ENCODE measurements around the gene OR9G1.

The OR9G1 gene

GRCh38 chr11:56714206-56714605 is 15.3 kb downstream of the OR9G1 start:
- Histone ChIP-seq H3K36me3 (ENCODE audit: control insufficient read depth in 1 of 2, insufficient read depth in 2 of 2, low read length in 2 of 2) (no peaks in the 10 kb centered on the region), H3K27me3 (ENCODE audit: low read depth, low read length) (no peaks in the 10 kb centered on the region), H3K4me3 (ENCODE audit: low read depth in 1 of 2, low read length in 2 of 2) (no peak overlapping the region), H3K4me1 (ENCODE audit: control insufficient read depth in 1 of 2, insufficient read depth in 2 of 2, low read length in 2 of 2) (no peaks in the 10 kb centered on the region), H3K9me3 (ENCODE audit: control insufficient read depth in 1 of 2, low read length in 2 of 2) (peaks cover 0 to 8% of the 10 kb centered on the region in 2 donors), H3K27ac (ENCODE audit: low read length) (no peak overlapping the region)

GRCh38 chr11:56716379-56716854 is 17.5 kb downstream of the OR9G1 start:
- Histone ChIP-seq H3K4me1 (ENCODE audit: control insufficient read depth in 1 of 2, insufficient read depth in 2 of 2, low read length in 2 of 2) (no peaks in the 10 kb centered on the region), H3K36me3 (ENCODE audit: control insufficient read depth in 1 of 2, insufficient read depth in 2 of 2, low read length in 2 of 2) (no peaks in the 10 kb centered on the region), H3K4me3 (ENCODE audit: low read depth in 1 of 2, low read length in 2 of 2) (no peak overlapping the region), H3K27ac (ENCODE audit: low read length) (no peak overlapping the region), H3K27me3 (ENCODE audit: low read depth, low read length) (no peaks in the 10 kb centered on the region), H3K9me3 (ENCODE audit: control insufficient read depth in 1 of 2, low read length in 2 of 2) (no peaks in the 10 kb centered on the region)

DNA sequence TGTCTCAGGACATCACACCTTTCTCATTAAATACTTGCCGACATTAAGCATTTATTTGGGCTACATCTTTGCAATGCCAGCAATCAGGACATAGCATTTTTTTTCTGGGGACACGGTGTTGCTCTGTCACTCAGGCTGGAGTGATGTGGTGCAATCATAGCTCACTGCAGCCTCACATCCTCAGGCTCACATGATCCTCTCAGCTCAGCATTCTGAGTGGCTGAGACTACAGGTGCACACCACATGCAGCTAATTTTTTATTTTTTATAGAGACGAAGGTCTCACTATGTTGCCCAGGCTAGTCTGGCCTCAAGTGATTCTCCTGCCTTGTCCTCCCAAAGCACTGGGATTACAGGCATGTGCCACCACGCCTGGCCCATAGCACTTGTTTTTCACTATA is 21.6 kb downstream of the OR9G1 start:
- no peak overlapping the region for H3K27ac ChIP-seq (ENCODE audit: low read length)
- no peaks in the 10 kb centered on the region for H3K4me1 ChIP-seq (ENCODE audit: control insufficient read depth in 1 of 2, insufficient read depth in 2 of 2, low read length in 2 of 2)
- H3K27me3 ChIP-seq (ENCODE audit: low read depth, low read length): no peaks in the 10 kb centered on the region
- no peaks in the 10 kb centered on the region for H3K36me3 ChIP-seq (ENCODE audit: control insufficient read depth in 1 of 2, insufficient read depth in 2 of 2, low read length in 2 of 2)
- H3K9me3 ChIP-seq (ENCODE audit: control insufficient read depth in 1 of 2, low read length in 2 of 2): no peaks in the 10 kb centered on the region
- H3K4me3 ChIP-seq (ENCODE audit: low read depth in 1 of 2, low read length in 2 of 2): no peak overlapping the region

GRCh38 chr11:56740107-56740506 is 41.2 kb downstream of the OR9G1 start:
- H3K27me3 ChIP-seq (ENCODE audit: low read depth, low read length): no peaks in the 10 kb centered on the region
- no peak overlapping the region for H3K27ac ChIP-seq (ENCODE audit: low read length)
- peaks cover 0 to 5% of the 10 kb centered on the region in 2 donors for H3K9me3 ChIP-seq (ENCODE audit: control insufficient read depth in 1 of 2, low read length in 2 of 2)
- H3K36me3 ChIP-seq (ENCODE audit: control insufficient read depth in 1 of 2, insufficient read depth in 2 of 2, low read length in 2 of 2): no peaks in the 10 kb centered on the region
- H3K4me1 ChIP-seq (ENCODE audit: control insufficient read depth in 1 of 2, insufficient read depth in 2 of 2, low read length in 2 of 2): no peaks in the 10 kb centered on the region
- no peak overlapping the region for H3K4me3 ChIP-seq (ENCODE audit: low read depth in 1 of 2, low read length in 2 of 2)

DNA sequence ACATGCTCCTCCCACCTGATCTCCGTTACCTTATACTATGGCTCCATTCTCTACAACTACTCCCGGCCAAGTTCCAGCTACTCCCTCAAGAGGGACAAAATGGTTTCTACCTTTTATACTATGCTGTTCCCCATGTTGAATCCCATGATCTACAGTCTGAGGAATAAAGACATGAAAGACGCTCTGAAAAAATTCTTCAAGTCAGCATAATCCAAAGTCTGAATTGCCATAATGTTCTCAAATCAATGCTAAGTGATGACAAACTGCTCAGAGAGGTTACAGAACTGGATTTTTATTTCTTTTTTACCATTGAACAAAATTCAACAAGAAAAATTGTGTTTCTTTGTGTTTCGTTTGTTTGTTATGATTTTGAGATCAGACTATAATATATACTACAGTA is 42.0 kb downstream of the OR9G1 start:
- H3K4me1 ChIP-seq (ENCODE audit: control insufficient read depth in 1 of 2, insufficient read depth in 2 of 2, low read length in 2 of 2): no peaks in the 10 kb centered on the region
- H3K36me3 ChIP-seq (ENCODE audit: control insufficient read depth in 1 of 2, insufficient read depth in 2 of 2, low read length in 2 of 2): no peaks in the 10 kb centered on the region
- no peak overlapping the region for H3K4me3 ChIP-seq (ENCODE audit: low read depth in 1 of 2, low read length in 2 of 2)
- H3K27ac ChIP-seq (ENCODE audit: low read length): no peak overlapping the region
- no peaks in the 10 kb centered on the region for H3K27me3 ChIP-seq (ENCODE audit: low read depth, low read length)
- H3K9me3 ChIP-seq (ENCODE audit: control insufficient read depth in 1 of 2, low read length in 2 of 2): peaks cover 0 to 5% of the 10 kb centered on the region in 2 donors

- H3K9me3 ChIP-seq (ENCODE audit: control insufficient read depth in 1 of 2, low read length in 2 of 2): peaks cover 0 to 5% of the 10 kb centered on the region in 2 donors
- H3K4me3 ChIP-seq (ENCODE audit: low read depth in 1 of 2, low read length in 2 of 2): no peak within 1 kb of the TSS
- H3K4me1 ChIP-seq (ENCODE audit: control insufficient read depth in 1 of 2, insufficient read depth in 2 of 2, low read length in 2 of 2): no peaks in the 10 kb centered on the region
- H3K27ac ChIP-seq (ENCODE audit: low read length): no peak within 1 kb of the TSS
- H3K36me3 ChIP-seq (ENCODE audit: control insufficient read depth in 1 of 2, insufficient read depth in 2 of 2, low read length in 2 of 2): no peaks in the 10 kb centered on the region
- H3K27me3 ChIP-seq (ENCODE audit: low read depth, low read length): no peaks in the 10 kb centered on the region
These were observed 49.7 kb downstream of the OR9G1 start, which contains the start of gene OR9G4 for GRCh38 chr11:56748597-56748996. Gene OR9G4 (minus strand): TSS chr11:56748697. CDS start chr11:56743766, 4,931 bp downstream.

- H3K9me3 ChIP-seq (ENCODE audit: control insufficient read depth in 1 of 2, low read length in 2 of 2): no peaks in the 10 kb centered on the region
- H3K36me3 ChIP-seq (ENCODE audit: control insufficient read depth in 1 of 2, insufficient read depth in 2 of 2, low read length in 2 of 2): no peaks in the 10 kb centered on the region
- no peaks in the 10 kb centered on the region for H3K27me3 ChIP-seq (ENCODE audit: low read depth, low read length)
- no peak overlapping the region for H3K27ac ChIP-seq (ENCODE audit: low read length)
- no peak overlapping the region for H3K4me3 ChIP-seq (ENCODE audit: low read depth in 1 of 2, low read length in 2 of 2)
- no peaks in the 10 kb centered on the region for H3K4me1 ChIP-seq (ENCODE audit: control insufficient read depth in 1 of 2, insufficient read depth in 2 of 2, low read length in 2 of 2)
These were observed 51.3 kb downstream of the OR9G1 start for GRCh38 chr11:56750190-56750589.

DNA sequence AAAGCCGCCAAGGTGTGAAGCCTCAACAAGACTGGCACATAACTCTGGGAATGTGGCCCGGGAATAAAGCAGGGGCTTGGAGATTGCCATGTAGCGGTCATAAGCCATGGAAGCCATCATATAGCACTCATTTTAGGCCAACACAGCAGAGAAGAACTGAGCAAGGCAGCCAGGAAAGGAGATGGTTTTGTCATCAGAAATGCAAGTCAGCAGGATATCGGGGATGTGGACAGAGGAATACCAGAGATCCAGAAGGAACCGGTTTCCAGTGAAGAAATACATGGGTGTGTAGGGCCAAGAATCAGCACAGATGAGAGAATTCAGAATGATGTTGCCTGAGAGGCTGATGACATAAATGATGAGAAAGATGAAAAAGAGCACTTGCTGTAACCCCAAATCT is 52.6 kb downstream of the OR9G1 start:
- H3K4me3 ChIP-seq (ENCODE audit: low read depth in 1 of 2, low read length in 2 of 2): no peak overlapping the region

More for the DNA sequence above, 52.6 kb downstream of the OR9G1 start:
- no peaks in the 10 kb centered on the region for H3K9me3 ChIP-seq (ENCODE audit: control insufficient read depth in 1 of 2, low read length in 2 of 2)
- no peaks in the 10 kb centered on the region for H3K27me3 ChIP-seq (ENCODE audit: low read depth, low read length)
- no peaks in the 10 kb centered on the region for H3K36me3 ChIP-seq (ENCODE audit: control insufficient read depth in 1 of 2, insufficient read depth in 2 of 2, low read length in 2 of 2)
- no peaks in the 10 kb centered on the region for H3K4me1 ChIP-seq (ENCODE audit: control insufficient read depth in 1 of 2, insufficient read depth in 2 of 2, low read length in 2 of 2)
- H3K27ac ChIP-seq (ENCODE audit: low read length): no peak overlapping the region
